ENCODE data around the gene HLCS.
A peak's percentile ranks its signal among the peaks of the same experiment; 100 is the strongest.

Gene HLCS

GRCh38 chr21:36729310-36729970 lies 237.0 kb downstream of the HLCS start:
- Histone ChIP-seq H3K27me3 (peaks cover 0 to 39% of the 10 kb centered on the region in 2 donors), H3K36me3 (no peaks in the 10 kb centered on the region), H3K4me3 (no peak overlapping the region), H3K27ac (no peak overlapping the region), H3K4me1 (no peaks in the 10 kb centered on the region), H3K9me3 (no peaks in the 10 kb centered on the region)
- DNase-seq: no peak
- intact Hi-C loops (cut with DNase I; ENCODE audit: low total_unique reads): no loop called here
- no peak for TF ChIP-seq CTCF (IDR thresholded peaks at IDR 0.05)

DNA sequence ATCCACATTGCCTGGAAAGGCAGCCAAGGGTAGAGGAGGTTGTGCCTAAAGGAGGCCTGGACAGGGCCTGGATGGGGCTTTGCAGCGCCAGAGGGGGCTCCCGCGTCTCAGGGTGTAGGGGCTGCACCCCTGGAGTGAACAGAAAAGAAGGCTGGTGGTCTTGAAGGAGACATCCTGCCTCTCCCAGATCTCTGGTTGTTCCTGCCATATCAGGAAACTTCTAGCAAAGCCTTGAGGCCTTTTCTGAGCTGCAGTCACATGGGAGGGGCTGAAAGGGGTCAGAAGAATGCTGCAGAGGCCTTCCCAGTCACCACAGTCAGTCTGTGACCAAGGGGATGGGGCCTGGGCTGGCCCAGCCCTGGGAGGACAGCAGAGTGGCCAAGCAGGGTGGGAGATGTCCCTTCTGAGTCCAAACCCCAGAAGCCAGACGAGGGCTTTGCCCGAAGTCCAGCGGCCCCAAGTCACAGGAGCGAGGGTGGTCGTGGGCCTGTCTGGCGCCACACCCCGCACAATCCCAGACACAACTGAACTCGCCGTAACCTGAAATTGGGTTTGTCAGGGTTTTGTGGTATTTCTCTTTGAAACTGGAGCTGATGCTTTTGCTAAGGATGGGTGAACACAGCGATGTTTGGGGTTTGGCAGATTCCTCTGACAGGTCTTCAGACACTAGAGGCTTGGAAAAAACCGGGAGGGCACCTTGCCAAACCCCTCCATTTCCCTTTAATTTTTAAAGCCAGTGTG lies 237.9 kb downstream of the HLCS start:
- peak in 1 of 2 donors; percentile 50 for DNase-seq
- Histone ChIP-seq H3K4me3 (no peak overlapping the region), H3K27me3 (peaks cover 0 to 40% of the 10 kb centered on the region in 2 donors), H3K27ac (no peak overlapping the region), H3K4me1 (no peaks in the 10 kb centered on the region), H3K9me3 (no peaks in the 10 kb centered on the region), H3K36me3 (no peaks in the 10 kb centered on the region)
- intact Hi-C loops (cut with DNase I; ENCODE audit: low total_unique reads): no loop called here
- TF ChIP-seq CTCF (IDR thresholded peaks at IDR 0.05): no peak

- DNase-seq: no peak
- H3K27ac ChIP-seq: no peak overlapping the region
- no peak overlapping the region for H3K4me3 ChIP-seq
- H3K9me3 ChIP-seq: no peaks in the 10 kb centered on the region
- TF ChIP-seq CTCF (IDR thresholded peaks at IDR 0.05): no peak
- intact Hi-C loops (cut with DNase I; ENCODE audit: low total_unique reads): no loop called here
- no peaks in the 10 kb centered on the region for H3K36me3 ChIP-seq
- H3K27me3 ChIP-seq: peaks cover 0 to 46% of the 10 kb centered on the region in 2 donors
- H3K4me1 ChIP-seq: no peaks in the 10 kb centered on the region
Observed at GRCh38 chr21:36727866-36728265, 238.6 kb downstream of the HLCS start.

DNA sequence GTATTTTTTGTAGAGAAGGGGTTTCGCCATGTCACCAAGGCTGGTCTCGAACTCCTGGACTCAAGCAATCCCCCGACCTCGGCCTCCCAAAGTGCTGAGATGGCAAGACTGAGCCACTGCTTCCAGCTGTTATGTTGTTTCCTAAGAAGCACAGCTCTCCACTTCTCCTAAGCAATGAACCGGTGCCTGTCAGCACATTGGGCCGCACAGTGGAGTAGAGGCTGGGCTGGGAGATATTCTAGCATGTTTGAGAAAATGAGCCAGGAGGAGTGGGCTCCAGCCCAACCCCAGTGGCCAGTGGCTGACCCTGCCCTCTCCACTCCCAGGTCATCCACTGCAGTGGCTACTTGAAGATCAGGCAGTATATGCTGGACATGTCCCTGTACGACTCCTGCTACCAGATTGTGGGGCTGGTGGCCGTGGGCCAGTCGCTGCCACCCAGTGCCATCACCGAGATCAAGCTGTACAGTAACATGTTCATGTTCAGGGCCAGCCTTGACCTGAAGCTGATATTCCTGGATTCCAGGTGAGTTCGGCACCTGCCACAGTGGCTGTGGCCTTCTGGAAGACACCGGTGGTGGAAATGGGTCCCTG lies 240.6 kb downstream of the HLCS start:
- Histone ChIP-seq H3K36me3 (no peaks in the 10 kb centered on the region), H3K27me3 (peaks cover 0 to 49% of the 10 kb centered on the region in 2 donors), H3K4me3 (no peak overlapping the region), H3K27ac (no peak overlapping the region), H3K9me3 (no peaks in the 10 kb centered on the region), H3K4me1 (no peaks in the 10 kb centered on the region)
- peak in 1 of 2 donors; percentile 44 for DNase-seq
- TF ChIP-seq CTCF (IDR thresholded peaks at IDR 0.05): no peak
- intact Hi-C loops (cut with DNase I; ENCODE audit: low total_unique reads): no loop called here

DNA sequence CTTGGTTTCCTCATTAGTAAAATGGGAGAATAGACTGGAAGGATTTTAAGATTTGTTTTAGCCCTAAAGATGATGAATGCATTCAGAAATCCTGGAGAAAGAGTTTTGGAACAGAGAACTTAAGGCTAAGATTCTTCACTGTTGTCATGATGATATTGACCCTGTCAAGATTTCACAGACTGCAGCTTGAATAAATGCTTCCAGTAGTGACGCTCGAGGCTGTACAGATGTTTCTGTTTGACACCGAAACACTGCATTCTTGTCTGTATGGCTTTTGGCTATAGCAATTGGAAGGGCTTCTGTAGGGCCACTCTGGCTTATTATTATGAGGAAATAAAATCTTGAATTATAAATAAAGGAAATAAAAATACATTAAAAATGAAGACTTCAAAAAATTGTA lies 241.8 kb downstream of the HLCS start:
- H3K9me3 ChIP-seq: no peaks in the 10 kb centered on the region
- intact Hi-C loops (cut with DNase I; ENCODE audit: low total_unique reads): no loop called here
- DNase-seq: no peak
- no peak overlapping the region for H3K27ac ChIP-seq
- H3K4me3 ChIP-seq: no peak overlapping the region
- H3K27me3 ChIP-seq: peaks cover 0 to 43% of the 10 kb centered on the region in 2 donors
- no peak for TF ChIP-seq CTCF (IDR thresholded peaks at IDR 0.05)
- no peaks in the 10 kb centered on the region for H3K4me1 ChIP-seq
- H3K36me3 ChIP-seq: no peaks in the 10 kb centered on the region
